Glomerular visceral epithelial cell (primary cell): ENCODE results near the gene TFDP2.

Experiments
- DNase-seq: peaks from one replicate; pipeline ENCODE4 v3.0.0-alpha.2; 2016; ENCODE audit errors: extremely low spot score

The TFDP2 gene

DNA sequence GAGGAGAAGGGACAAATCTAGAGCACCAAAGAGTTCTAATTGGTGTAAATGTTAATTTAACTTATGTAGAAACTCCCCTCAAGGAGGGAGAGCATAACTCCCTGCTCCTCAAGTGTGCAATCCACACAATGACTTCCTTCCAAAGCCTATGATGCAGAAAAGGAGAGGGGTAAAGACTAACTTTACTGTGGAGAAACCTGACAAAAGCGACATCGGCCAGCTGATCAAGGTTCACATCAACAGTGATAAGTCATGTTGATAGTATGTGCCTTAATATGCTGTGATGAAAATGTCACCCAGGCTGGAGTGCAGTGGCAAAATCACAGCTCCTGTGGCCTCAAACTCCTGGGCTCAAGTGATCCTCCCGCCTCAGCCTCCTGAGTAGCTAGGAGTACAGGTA lies 76.5 kb downstream of the TFDP2 start:
- no peak for DNase-seq

DNA sequence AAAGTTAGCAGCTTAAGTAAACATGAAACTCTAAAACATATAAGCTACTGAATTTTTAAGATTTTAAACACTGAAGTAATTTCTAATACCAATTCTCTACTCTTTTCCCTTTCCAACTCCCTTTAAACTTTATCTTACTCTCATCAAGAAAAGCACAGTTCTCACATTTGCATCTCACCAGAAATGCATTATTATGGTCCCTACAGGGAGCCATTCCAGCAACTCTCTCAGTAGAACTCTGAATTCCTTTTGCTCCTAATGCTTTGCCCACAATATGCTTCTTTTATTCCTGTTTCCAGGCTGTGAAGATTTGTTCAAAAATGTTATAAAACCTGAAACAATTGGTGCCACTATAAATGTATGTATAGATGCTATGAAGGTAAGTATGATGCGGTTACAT lies 83.4 kb downstream of the TFDP2 start:
- DNase-seq = no peak

- no peak for DNase-seq
Measured at GRCh38 chr3:142065344-142065743, 84.0 kb downstream of the TFDP2 start.

- no peak for DNase-seq
Measured at GRCh38 chr3:142064454-142064853, 84.9 kb downstream of the TFDP2 start.

- no peak for DNase-seq
Measured at GRCh38 chr3:142057331-142057725, 92.0 kb downstream of the TFDP2 start.

DNA sequence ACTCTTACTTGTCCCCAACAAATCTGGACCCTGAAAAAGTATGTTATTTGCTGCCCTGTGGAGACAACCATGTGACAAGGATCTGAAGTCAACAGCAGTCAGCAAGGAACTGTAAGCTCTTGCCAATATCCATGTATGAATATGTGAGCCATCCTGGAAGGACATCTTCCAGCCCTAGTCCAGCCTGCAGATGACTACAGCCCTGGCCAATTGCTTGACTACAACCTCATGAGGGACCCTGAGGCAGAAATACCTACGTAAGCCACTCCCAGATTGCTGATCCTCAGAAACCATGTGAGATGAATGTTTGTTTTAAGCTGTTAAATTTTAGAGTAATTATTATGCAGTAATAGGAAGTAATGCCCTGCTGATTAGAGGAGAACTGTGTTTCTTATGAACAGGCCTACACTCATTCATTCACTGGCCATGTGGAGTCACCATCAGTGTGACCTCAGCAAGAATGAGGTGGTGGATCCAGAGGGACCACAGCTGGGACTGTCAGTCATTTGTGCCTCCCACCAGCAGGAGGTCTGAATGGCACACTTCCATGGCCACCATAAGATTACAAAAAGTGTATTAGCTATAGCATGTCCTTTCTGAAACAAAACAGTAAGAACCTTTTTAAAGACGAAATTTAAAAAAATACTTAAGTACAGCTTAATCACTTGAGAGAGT lies 92.6 kb downstream of the TFDP2 start:
- no peak for DNase-seq

GRCh38 chr3:142053835-142054234 lies 95.5 kb downstream of the TFDP2 start:
- no peak for DNase-seq

DNA sequence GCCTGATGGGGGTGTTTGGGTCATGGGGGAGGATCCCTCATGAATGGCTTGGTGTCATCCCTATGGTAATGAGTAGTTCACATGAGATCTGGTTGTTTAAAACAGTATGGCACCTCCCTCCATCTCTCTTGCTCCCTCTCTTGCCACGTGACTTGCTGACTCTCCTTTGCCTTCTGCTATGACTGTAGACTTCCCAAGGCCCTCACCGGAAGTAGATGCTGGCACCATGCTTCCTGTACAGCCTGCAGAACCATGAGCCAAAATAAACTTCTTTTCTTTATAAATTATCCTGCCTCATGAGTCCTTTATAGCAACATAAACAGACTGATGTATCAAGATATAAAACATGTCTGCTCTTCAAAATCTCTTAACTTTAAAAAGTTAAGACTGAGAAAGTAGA lies 96.1 kb downstream of the TFDP2 start:
- no peak for DNase-seq

GRCh38 chr3:142051351-142051750 lies 98.0 kb downstream of the TFDP2 start:
- DNase-seq = no peak

DNA sequence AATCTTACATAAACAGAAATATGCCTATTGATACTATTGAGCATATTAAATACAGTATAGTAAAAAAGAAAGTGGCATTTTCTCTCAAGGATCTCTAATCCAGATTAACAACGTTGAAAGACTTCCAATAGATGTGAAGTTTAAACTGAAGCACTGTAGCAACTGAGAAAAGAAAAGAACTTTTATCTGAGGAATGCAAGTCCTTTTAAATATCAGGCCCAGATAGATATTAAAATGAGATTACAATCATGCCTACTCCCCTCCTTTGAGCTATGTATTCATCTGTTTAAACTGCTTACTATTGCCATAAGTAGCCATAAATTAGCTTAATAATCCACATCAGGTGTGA lies 102.3 kb downstream of the TFDP2 start:
- no peak for DNase-seq

- DNase-seq = no peak
Measured at GRCh38 chr3:142046320-142047020, 102.9 kb downstream of the TFDP2 start.

- DNase-seq = no peak
Measured at GRCh38 chr3:142040941-142041491, 108.3 kb downstream of the TFDP2 start.

DNA sequence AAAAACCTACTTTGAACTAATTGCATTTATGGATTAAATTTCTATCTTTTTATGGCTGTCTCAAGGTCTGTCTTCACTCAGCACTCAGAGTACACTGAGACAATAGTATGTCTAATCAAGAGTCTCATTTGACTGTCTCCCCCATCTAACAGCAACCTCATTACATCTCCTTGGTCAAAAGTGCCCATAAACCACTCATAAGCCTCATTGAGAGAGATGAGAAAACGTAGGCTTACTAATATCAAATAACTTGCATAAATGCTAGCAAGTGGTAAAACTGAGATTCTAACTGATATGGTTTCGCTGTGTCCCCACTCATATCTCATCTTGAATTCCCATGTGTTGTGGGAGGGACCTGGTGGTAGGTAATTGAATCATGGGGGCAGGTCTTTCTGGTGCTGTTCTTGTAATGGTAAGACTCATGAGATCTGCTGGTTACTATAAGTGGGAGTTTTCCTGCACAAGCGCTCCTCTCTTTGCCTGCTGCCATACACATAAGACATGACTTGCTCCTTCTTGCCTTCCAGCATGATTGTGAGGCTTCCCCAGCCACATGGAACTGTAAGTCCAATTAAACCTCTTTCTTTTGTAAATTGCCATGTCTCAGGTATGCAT lies 113.9 kb downstream of the TFDP2 start:
- DNase-seq = no peak

- no peak for DNase-seq
Measured at GRCh38 chr3:142033292-142033691, 116.1 kb downstream of the TFDP2 start.

DNA sequence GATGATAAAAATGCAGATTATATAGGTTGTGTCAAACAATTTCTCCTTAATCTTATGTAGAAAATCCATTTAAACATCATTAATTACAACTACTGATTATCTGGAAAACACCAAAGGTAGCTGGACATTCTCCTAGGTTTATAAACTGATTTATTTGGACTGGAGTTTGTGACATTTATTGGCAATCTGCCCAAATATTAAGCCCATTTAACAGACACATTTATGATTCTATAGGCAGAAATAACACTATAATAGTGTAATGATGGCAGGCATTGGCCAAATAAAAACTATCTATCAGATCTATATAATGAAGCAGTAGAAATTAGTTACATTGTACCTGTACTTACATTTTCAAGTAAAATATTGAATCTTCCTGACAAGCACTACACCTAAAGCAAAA lies 117.8 kb downstream of the TFDP2 start:
- DNase-seq = no peak

DNA sequence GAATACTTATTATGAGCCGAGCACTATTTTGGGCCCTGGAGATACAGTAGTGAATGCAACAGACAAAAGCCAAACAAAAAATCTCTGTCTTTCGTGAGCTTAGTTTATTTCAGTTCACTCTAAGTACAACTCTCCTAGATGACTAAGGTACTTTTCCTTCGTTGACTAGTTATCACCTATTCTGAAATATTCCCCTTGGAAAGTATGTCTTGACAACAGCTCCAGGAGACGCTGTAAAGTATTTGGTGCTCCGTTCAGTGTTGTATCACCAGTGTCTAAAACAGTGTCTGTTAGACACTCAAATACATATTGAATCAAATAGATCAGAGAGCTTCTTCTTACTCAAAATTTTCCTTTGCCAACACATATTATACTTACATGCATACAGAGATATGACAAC lies 119.6 kb downstream of the TFDP2 start:
- DNase-seq = no peak

DNA sequence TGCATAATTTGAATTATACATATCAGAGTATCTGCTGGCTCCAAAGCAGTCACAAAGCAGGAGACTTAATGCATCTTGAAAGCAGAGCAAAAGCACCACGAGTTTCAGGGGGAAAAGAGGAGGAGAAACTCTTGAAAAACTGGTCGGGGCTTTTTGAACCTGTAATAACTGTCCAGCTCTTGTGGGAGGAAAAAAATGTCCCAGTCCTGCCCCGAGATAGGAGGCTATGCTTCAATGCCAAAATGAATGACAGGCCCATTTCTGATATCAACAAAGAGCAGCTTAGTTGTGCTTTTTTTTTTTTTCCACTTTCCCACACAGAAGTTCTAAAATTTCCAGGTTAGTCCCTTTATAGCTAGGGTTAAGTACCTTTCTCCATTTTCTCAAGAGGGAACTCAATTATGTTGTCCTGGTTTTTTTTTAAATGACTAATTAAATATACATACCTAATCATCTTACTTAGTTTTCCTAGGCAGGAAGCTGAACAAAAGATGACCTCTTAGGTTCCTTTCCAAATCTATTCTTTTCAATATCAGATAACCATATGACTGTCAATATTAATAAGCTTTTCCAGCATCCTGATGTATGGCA lies 120.2 kb downstream of the TFDP2 start:
- no peak for DNase-seq

DNA sequence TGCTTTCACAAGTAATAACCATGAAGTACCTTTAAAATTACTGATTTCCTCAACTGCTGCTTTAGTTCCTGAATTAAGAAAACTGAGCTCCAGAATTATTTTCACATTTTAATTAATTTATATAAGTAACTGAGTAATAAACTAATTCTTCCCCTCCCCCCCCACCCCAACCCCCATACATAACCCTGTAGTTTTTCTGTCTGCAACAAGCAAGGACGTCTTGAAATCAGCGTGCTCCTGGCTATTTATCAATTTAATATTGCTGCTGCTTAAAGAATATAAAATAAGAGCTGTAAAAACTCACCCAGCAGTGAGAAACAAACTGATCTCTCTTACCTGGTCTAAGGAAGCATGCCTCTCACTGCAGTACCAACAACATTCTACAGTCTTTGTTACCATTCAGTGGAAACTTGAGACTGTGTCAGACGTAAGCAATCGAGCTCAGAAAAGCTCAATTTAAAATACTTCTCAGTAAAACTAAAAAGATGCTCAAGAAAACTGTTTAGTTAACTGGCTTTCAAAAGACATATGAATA lies 121.0 kb downstream of the TFDP2 start:
- DNase-seq = peak; percentile 62

GRCh38 chr3:142027735-142028134 lies 121.6 kb downstream of the TFDP2 start:
- peak; percentile 34 for DNase-seq

- no peak for DNase-seq
Measured at GRCh38 chr3:142027300-142027699, 122.0 kb downstream of the TFDP2 start.

- DNase-seq = no peak
Measured at GRCh38 chr3:142026333-142026732, 123.0 kb downstream of the TFDP2 start.

DNA sequence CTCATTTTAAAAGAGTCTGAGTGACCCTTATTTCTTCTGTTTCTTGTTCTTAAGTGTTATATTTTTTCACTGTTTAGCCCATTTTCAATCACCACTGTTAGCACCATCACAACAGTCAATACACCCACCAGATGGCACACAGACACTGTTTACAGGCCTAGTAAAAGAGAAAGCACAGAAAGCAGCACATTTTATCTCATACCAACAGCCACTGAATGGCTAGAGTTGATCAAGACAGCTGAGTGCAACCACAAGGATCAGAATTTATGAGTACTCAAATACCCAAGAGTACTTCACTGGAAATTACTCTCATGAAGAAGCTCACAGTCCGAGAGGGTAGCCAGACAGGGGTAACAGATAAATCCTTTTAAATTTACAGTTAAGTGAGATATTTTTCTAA lies 127.0 kb downstream of the TFDP2 start:
- DNase-seq = no peak
